LNCaP clone FGC (cell line): ENCODE measurements around the gene OR10P1.
"Not testable (repeated sequence)": the region's sequence is repeated elsewhere in the genome, so short reads cannot be mapped to it uniquely, and the experiment has no call there.

Source experiments
- DNase-seq: peaks from one replicate; pipeline ENCODE4 v3.0.0-alpha.2; 2011; ENCODE audit warnings: low read depth
- H3K4me3 ChIP-seq: 2 replicates; pipeline ENCODE4 v1.5.1; 2011; ENCODE audit warnings: mild to moderate bottlenecking, low read depth, low read length, control low read depth
- CTCF ChIP-seq: IDR thresholded peaks from 2 replicates; pipeline ENCODE4 v1.5.1; 2012; ENCODE audit warnings: mild to moderate bottlenecking; ENCODE audit not compliant: control insufficient read depth, insufficient read depth; ENCODE audit errors: extremely low read depth

The OR10P1 gene

GRCh38 chr12:55636853-55637252 lies at the start of gene OR10P1:
Gene OR10P1 (plus strand): TSS chr12:55636892. CDS start chr12:55636892, 0 bp downstream.
- no peak for DNase-seq
- no peak within 1 kb of the TSS for H3K4me3 ChIP-seq
- TF ChIP-seq CTCF = no peak

- DNase-seq, H3K4me3 ChIP-seq: not testable (repeated sequence)
Observed at GRCh38 chr12:55590152-55590551, 46.5 kb upstream of the OR10P1 start.

GRCh38 chr12:55607821-55608594 lies 28.7 kb upstream of the OR10P1 start:
- DNase-seq = no peak
- H3K4me3 ChIP-seq = no peak overlapping the region
- no peak for TF ChIP-seq CTCF

- DNase-seq = no peak
- no peak for TF ChIP-seq CTCF
- no peak overlapping the region for H3K4me3 ChIP-seq
Observed at GRCh38 chr12:55610598-55610997, 26.1 kb upstream of the OR10P1 start.

- no peak for DNase-seq
- H3K4me3 ChIP-seq = no peak overlapping the region
- no peak for TF ChIP-seq CTCF
Observed at GRCh38 chr12:55612646-55613045, 24.0 kb upstream of the OR10P1 start.

GRCh38 chr12:55614764-55615163 lies 21.9 kb upstream of the OR10P1 start:
- no peak for DNase-seq
- TF ChIP-seq CTCF = no peak
- H3K4me3 ChIP-seq = no peak overlapping the region

GRCh38 chr12:55619354-55620138 lies 17.1 kb upstream of the OR10P1 start:
- TF ChIP-seq CTCF = peak; percentile 75
- peak; percentile 88 for DNase-seq
- H3K4me3 ChIP-seq = no peak overlapping the region
